H1 (cell line): ENCODE measurements around the gene ARID4B. TPM values are rescaled to one million over a fixed set of nuclear protein-coding genes. Genes with fewer than 3 reads are reported as not detected.

Source experiments
- CTCF ChIA-PET: fragments of 300-600 bp; sonication (Branson Sonifier 250); formaldehyde crosslinking; loops from one replicate; lab custom pipeline; 2021; ENCODE audit not compliant: partially characterized antibody; lab: Charles Lee
- POLR2A ChIA-PET: fragments of 300-600 bp; sonication (Branson Sonifier 250); formaldehyde crosslinking; loops from one replicate; lab custom pipeline; 2021; ENCODE audit warnings: inconsistent platforms; ENCODE audit not compliant: partially characterized antibody; lab: Charles Lee
- DNase-seq, 2 experiments: peaks; one replicate each; pipeline versions ENCODE4 v3.0.0 to v3.0.0-alpha.2; 2010 to 2022; ENCODE audit warnings: low spot score in 2 of 2, low read depth in 1 of 2, mixed read lengths in 1 of 2
- FAIRE-seq: peaks from 2 replicates; lab custom pipeline; 2011; peaks lifted over from hg19 to GRCh38; lab: Jason Lieb, UNC
- H2AFZ ChIP-seq: 2 replicates; pipeline ENCODE4 v1.8.1; 2012; ENCODE audit warnings: low read length, inconsistent platforms
- H2AK5ac ChIP-seq: 2 replicates; pipeline ENCODE4 v1.6.1; 2013; ENCODE audit warnings: low read depth, low read length
- H2BK120ac ChIP-seq: replicated peaks from 2 replicates; pipeline ENCODE3; 2013; ENCODE audit warnings: low read depth, low read length, inconsistent platforms
- H2BK12ac ChIP-seq: 2 replicates; pipeline ENCODE4 v1.6.1; 2013; ENCODE audit warnings: low read depth, low read length
- H2BK15ac ChIP-seq: 2 replicates; pipeline ENCODE4 v1.6.1; 2013; ENCODE audit warnings: low read length
- H2BK20ac ChIP-seq: 2 replicates; pipeline ENCODE4 v1.6.1; 2013; ENCODE audit warnings: low read length
- H2BK5ac ChIP-seq: 2 replicates; pipeline ENCODE4 v1.6.1; 2013; ENCODE audit warnings: low read depth, low read length
- H3K14ac ChIP-seq: 2 replicates; pipeline ENCODE4 v1.6.1; 2013; ENCODE audit warnings: inconsistent platforms; ENCODE audit not compliant: insufficient read length
- H3K18ac ChIP-seq: 2 replicates; pipeline ENCODE4 v1.6.1; 2013; ENCODE audit warnings: low read length; ENCODE audit errors: extremely low read depth
- H3K23ac ChIP-seq: 2 replicates; pipeline ENCODE4 v1.6.1; 2013; ENCODE audit warnings: inconsistent platforms; ENCODE audit not compliant: insufficient read length
- H3K23me2 ChIP-seq: 2 replicates; pipeline ENCODE4 v1.6.1; 2013; ENCODE audit warnings: low read depth, low read length
- H3K27ac ChIP-seq: 2 replicates; pipeline ENCODE4 v1.6.1; 2011; ENCODE audit warnings: low read depth, low read length, inconsistent platforms
- H3K27me3 ChIP-seq, 4 experiments: replicated peaks in 1 of 4; 1 replicate in 1 of 4; 2 replicates in 3 of 4; pipeline versions ENCODE4 v1.6.1 to v1.8.1; 2011 to 2013; ENCODE audit warnings: low read length in 3 of 4, mild to moderate bottlenecking in 3 of 4, inconsistent platforms in 2 of 4, mixed read lengths in 2 of 4, moderate library complexity in 1 of 4; ENCODE audit not compliant: control insufficient read depth in 3 of 4, insufficient read depth in 3 of 4; ENCODE audit errors: extremely low read depth in 1 of 4
- H3K36me3 ChIP-seq, 4 experiments: 2 replicates each; pipeline versions ENCODE4 v1.6.1 to v1.8.1; 2011 to 2013; ENCODE audit warnings: mild to moderate bottlenecking in 4 of 4, low read length in 3 of 4, moderate library complexity in 2 of 4, control low read depth in 1 of 4, inconsistent platforms in 1 of 4; ENCODE audit not compliant: insufficient read depth in 4 of 4, control insufficient read depth in 2 of 4
- H3K4ac ChIP-seq: replicated peaks from 2 replicates; pipeline ENCODE3; 2013; ENCODE audit warnings: low read length, low read depth, mixed read lengths, inconsistent platforms; ENCODE audit not compliant: insufficient read length
- H3K4me1 ChIP-seq, 4 experiments: replicated peaks in 1 of 4; 1 replicate in 1 of 4; 2 replicates in 3 of 4; pipeline versions ENCODE4 v1.6.1 to v1.8.1; 2011 to 2013; ENCODE audit warnings: low read length in 3 of 4, inconsistent platforms in 2 of 4, mixed read lengths in 1 of 4; ENCODE audit not compliant: insufficient read depth in 4 of 4, control insufficient read depth in 3 of 4
- H3K4me2 ChIP-seq, 2 experiments: 2 replicates each; pipeline versions ENCODE4 v1.6.1 to v1.8.1; 2011 to 2013; ENCODE audit warnings: low read depth in 2 of 2, low read length in 2 of 2, control low read depth in 1 of 2, inconsistent platforms in 1 of 2, mild to moderate bottlenecking in 1 of 2; ENCODE audit not compliant: insufficient read depth in 1 of 2
- H3K4me3 ChIP-seq, 4 experiments: fragments of 200-600, 300-600 bp in 1 of 4; sonication (generic), shearing (Covaris generic), sonication (Bioruptor Twin) in 1 of 4; 2 replicates each; pipeline versions ENCODE4 v1.5.1 to v1.8.1; 2011 to 2016; ENCODE audit warnings: low read length in 4 of 4, low read depth in 3 of 4, control low read depth in 2 of 4, inconsistent platforms in 2 of 4, mild to moderate bottlenecking in 2 of 4, mixed read lengths in 1 of 4, moderate library complexity in 1 of 4; ENCODE audit not compliant: insufficient read depth in 2 of 4; ENCODE audit errors: extremely low read depth in 1 of 4
- H3K56ac ChIP-seq: replicated peaks from 2 replicates; pipeline ENCODE3; 2013; ENCODE audit warnings: low read depth, mild to moderate bottlenecking, mixed read lengths, low read length, inconsistent platforms; ENCODE audit not compliant: insufficient read length
- H3K79me1 ChIP-seq: 2 replicates; pipeline ENCODE4 v1.6.1; 2013; ENCODE audit warnings: low read depth, low read length, control low read depth
- H3K79me2 ChIP-seq, 2 experiments: 2 replicates each; pipeline versions ENCODE4 v1.6.1 to v1.8.1; 2012 to 2013; ENCODE audit warnings: low read length in 2 of 2, mild to moderate bottlenecking in 2 of 2, inconsistent platforms in 1 of 2; ENCODE audit not compliant: insufficient read depth in 2 of 2, control insufficient read depth in 1 of 2
- H3K9ac ChIP-seq, 4 experiments: replicated peaks in 1 of 4; 1 replicate in 1 of 4; 2 replicates in 3 of 4; pipeline versions ENCODE4 v1.6.1 to v1.8.1; 2011 to 2013; ENCODE audit warnings: low read depth in 3 of 4, low read length in 3 of 4, control low read depth in 2 of 4, mild to moderate bottlenecking in 2 of 4, moderate library complexity in 2 of 4, inconsistent platforms in 1 of 4; ENCODE audit errors: extremely low read depth in 1 of 4
- H3K9me3 ChIP-seq, 2 experiments: 2 replicates each; pipeline versions ENCODE4 v1.6.1 to v1.8.1; 2012 to 2013; ENCODE audit warnings: mild to moderate bottlenecking in 2 of 2, moderate library complexity in 2 of 2, control low read depth in 1 of 2, inconsistent platforms in 1 of 2, low read depth in 1 of 2, low read length in 1 of 2, mixed read lengths in 1 of 2; ENCODE audit not compliant: insufficient read depth in 2 of 2
- H4K20me1 ChIP-seq, 2 experiments: replicated peaks in 1 of 2; 2 replicates each; pipeline versions ENCODE3 to v1.8.1; 2011 to 2013; ENCODE audit warnings: inconsistent platforms in 2 of 2, low read length in 2 of 2, mild to moderate bottlenecking in 1 of 2; ENCODE audit not compliant: insufficient read depth in 2 of 2, control insufficient read depth in 1 of 2
- H4K5ac ChIP-seq: 2 replicates; pipeline ENCODE4 v1.6.1; 2013; ENCODE audit warnings: low read length, low read depth, mixed read lengths, inconsistent platforms; ENCODE audit not compliant: insufficient read length
- H4K8ac ChIP-seq: 2 replicates; pipeline ENCODE4 v1.8.0; 2013; ENCODE audit warnings: mild to moderate bottlenecking, moderate library complexity, low read length, inconsistent platforms; ENCODE audit not compliant: insufficient read depth; ENCODE audit errors: extremely low read depth
- H4K91ac ChIP-seq: replicated peaks from 2 replicates; pipeline ENCODE3; 2013; ENCODE audit warnings: low read length, mixed read lengths, inconsistent platforms; ENCODE audit not compliant: insufficient read length
- BACH1 ChIP-seq: IDR thresholded peaks from 2 replicates; pipeline ENCODE4 v1.6.1; 2012; ENCODE audit warnings: low read length, improper control_type of control experiment
- E2F6 ChIP-seq: IDR thresholded peaks from 2 replicates; pipeline ENCODE4 v1.6.1; 2012; ENCODE audit warnings: inconsistent platforms
- EZH2 ChIP-seq: fragments of 200-600 bp; sonication (generic); IDR thresholded peaks from 2 replicates; pipeline ENCODE4 v1.7.1; 2012; ENCODE audit warnings: low read depth, mild to moderate bottlenecking, moderate library complexity, low read length, inconsistent platforms; ENCODE audit not compliant: severe bottlenecking
- FOSL1 ChIP-seq: IDR thresholded peaks from 2 replicates; pipeline ENCODE4 v1.6.1; 2011; ENCODE audit warnings: mild to moderate bottlenecking, low read depth, low read length, moderate library complexity; ENCODE audit not compliant: insufficient read depth
- PHF8 ChIP-seq: fragments of 200-600 bp; sonication (generic); conservative IDR thresholded peaks from 2 replicates; pipeline ENCODE4 v1.7.1; 2012; ENCODE audit warnings: low read depth, mild to moderate bottlenecking, inconsistent platforms, low read length, moderate library complexity
- POLR2AphosphoS5 ChIP-seq: IDR thresholded peaks from 2 replicates; pipeline ENCODE4 v1.6.1; 2011; ENCODE audit warnings: low read depth, low read length
- RAD21 ChIP-seq, 2 experiments: IDR thresholded peaks in 1 of 2; conservative IDR thresholded peaks in 1 of 2; 2 replicates each; pipeline ENCODE4 v1.6.1; 2011; ENCODE audit warnings: low read depth in 2 of 2, low read length in 2 of 2, improper control_type of control experiment in 1 of 2, inconsistent platforms in 1 of 2, mild to moderate bottlenecking in 1 of 2, moderate library complexity in 1 of 2
- RBBP5 ChIP-seq: IDR thresholded peaks from 2 replicates; pipeline ENCODE4 v1.7.1; 2012; ENCODE audit warnings: low read depth, mild to moderate bottlenecking, inconsistent platforms, low read length, moderate library complexity, borderline replicate concordance
- RXRA ChIP-seq: IDR thresholded peaks from 2 replicates; pipeline ENCODE4 v1.6.1; 2011; ENCODE audit warnings: low read depth, mild to moderate bottlenecking, low read length, moderate library complexity; ENCODE audit not compliant: insufficient read depth
- SP2 ChIP-seq: IDR thresholded peaks from 2 replicates; pipeline ENCODE4 v1.6.1; 2012; ENCODE audit warnings: mild to moderate bottlenecking, low read length, inconsistent platforms
- SUZ12 ChIP-seq: fragments of 200-600 bp; sonication (generic); IDR thresholded peaks from 2 replicates; pipeline ENCODE4 v1.6.1; 2012; ENCODE audit warnings: mild to moderate bottlenecking, inconsistent platforms, low read length, moderate library complexity, mixed read lengths
- TAF1 ChIP-seq: IDR thresholded peaks from 2 replicates; pipeline ENCODE4 v1.6.1; 2011; ENCODE audit warnings: mild to moderate bottlenecking, low read depth, low read length
- YY1 ChIP-seq: IDR thresholded peaks from 2 replicates; pipeline ENCODE4 v1.6.1; 2011; ENCODE audit warnings: low read depth, mild to moderate bottlenecking, low read length
- WGBS, 2 experiments: shearing (Covaris generic) in 1 of 2; methylation state at CpG; one replicate each; pipeline versions ENCODE4 v1.1.6 to v1.1.7; 2013 to 2015; ENCODE audit warnings: low lambda C conversion rate in 2 of 2, mixed read lengths in 2 of 2, inconsistent platforms in 1 of 2, low coverage in 1 of 2, missing lambda C conversion rate in 1 of 2; ENCODE audit not compliant: insufficient replicate concordance in 2 of 2, insufficient coverage in 1 of 2, insufficient read length in 1 of 2; ENCODE audit errors: extremely low coverage in 1 of 2, missing lambda C conversion rate in 1 of 2; 5-methylcytosine and 5-hydroxymethylcytosine counted together
- polyA plus RNA-seq, 7 experiments: library from polyadenylated mRNA; depleted of rRNA in 3 of 7; stranded (reverse) in 5 of 7; unstranded in 2 of 7; fragments of >200 nt in 5 of 7; fragments of 200-250 nt in 2 of 7; gene quantifications; 1 replicate in 5 of 7; 2 replicates in 1 of 7; 4 replicates in 1 of 7; pipeline versions ENCODE4 v1.2.1 to v1.2.3, GENCODE V29; 2011 to 2013; ENCODE audit warnings: missing spikeins in 2 of 7, mixed read lengths in 2 of 7
- total RNA-seq: library from RNA; stranded (reverse); fragmentation: NEBNext Ultra II Directional; extraction: Animal tissue kit (Norgen Biotek cat#: 25700); gene quantifications from 2 replicates; pipeline ENCODE4 v1.2.1, GENCODE V29; 2021

ARID4B gene
- total and polyA plus RNA-seq, 2 of the 8 experiments (the other 6 are each of a cell fraction or from before 2014, with no cell fraction given), result 5.1 to 28.8 TPM

- Histone ChIP-seq H4K20me1 (peaks cover 5 to 7% of the 10 kb centered on the region in 2 experiments), H3K14ac (no peak overlapping the region), H3K4me1 (no peaks in the 10 kb centered on the region), H3K9me3 (no peaks in the 10 kb centered on the region), H3K27me3 (no peaks in the 10 kb centered on the region), H4K5ac (no peak overlapping the region), H2AFZ (no peak overlapping the region), H3K79me1 (peaks cover 2% of the 10 kb centered on the region), H3K79me2 (peaks cover 0 to 7% of the 10 kb centered on the region in 2 experiments; a peak in 1 of 4 replicates), H3K27ac (no peak overlapping the region), H3K9ac (no peak overlapping the region), H3K4me3 (no peak overlapping the region), H3K4ac (no peak overlapping the region), H3K56ac (no peak overlapping the region), H2BK20ac (no peak overlapping the region), H2AK5ac (no peak overlapping the region), H2BK5ac (no peak overlapping the region), H3K36me3 (peaks cover 16 to 71% (median 39%) of the 10 kb centered on the region in 4 experiments), H3K18ac (no peak overlapping the region), H2BK120ac (no peak overlapping the region), H3K4me2 (no peak overlapping the region), H3K23me2 (no peaks in the 10 kb centered on the region), H3K23ac (no peak overlapping the region), H4K8ac (no peak overlapping the region), H2BK12ac (no peak overlapping the region), H2BK15ac (no peak overlapping the region), H4K91ac (no peak overlapping the region)
- ChIA-PET CTCF (interaction anchor here (0.7 to 1.2 kb wide), 2 partner anchors 108 to 272 kb away, joined by 3 read pairs; no protein-coding TSS in a partner anchor), POLR2A (interaction anchor here (0.8 to 8.0 kb wide), 5 partner anchors 10 to 32 kb away, joined by 3 to 63 read pairs (median 10); partner anchors contain the start of genes RBM34 and TOMM20)
- FAIRE-seq, result no peak
- no peak for DNase-seq
- 92% methylated on average over 4 of the region's 4 CpGs; no CpG with 5 or more reads in 1 of the 2 experiments for WGBS, 2 experiments
- TF ChIP-seq SUZ12 (no peak), E2F6 (no peak), BACH1 (no peak), TAF1 (no peak), RAD21 (IDR thresholded peaks at IDR 0.05 in 1 of 2, conservative IDR thresholded peaks at IDR 0.05 in 1 of 2; ENCODE audit: low read depth in 2 of 2, low read length in 2 of 2) (no peak), RBBP5 (no peak), POLR2AphosphoS5 (no peak), FOSL1 (no peak), EZH2 (no peak), RXRA (no peak), SP2 (no peak), PHF8 (no peak), YY1 (no peak)
Measured at GRCh38 chr1:235142991-235143390, 185.0 kb downstream of the ARID4B start.
